ENCODE results near the gene ATRIP. TPM values are rescaled to one million over a fixed set of nuclear protein-coding genes. Genes with fewer than 3 reads are reported as not detected.

Gene ATRIP
- total RNA-seq, 1 experiment from 2014 or later, result 11.9 TPM

DNA sequence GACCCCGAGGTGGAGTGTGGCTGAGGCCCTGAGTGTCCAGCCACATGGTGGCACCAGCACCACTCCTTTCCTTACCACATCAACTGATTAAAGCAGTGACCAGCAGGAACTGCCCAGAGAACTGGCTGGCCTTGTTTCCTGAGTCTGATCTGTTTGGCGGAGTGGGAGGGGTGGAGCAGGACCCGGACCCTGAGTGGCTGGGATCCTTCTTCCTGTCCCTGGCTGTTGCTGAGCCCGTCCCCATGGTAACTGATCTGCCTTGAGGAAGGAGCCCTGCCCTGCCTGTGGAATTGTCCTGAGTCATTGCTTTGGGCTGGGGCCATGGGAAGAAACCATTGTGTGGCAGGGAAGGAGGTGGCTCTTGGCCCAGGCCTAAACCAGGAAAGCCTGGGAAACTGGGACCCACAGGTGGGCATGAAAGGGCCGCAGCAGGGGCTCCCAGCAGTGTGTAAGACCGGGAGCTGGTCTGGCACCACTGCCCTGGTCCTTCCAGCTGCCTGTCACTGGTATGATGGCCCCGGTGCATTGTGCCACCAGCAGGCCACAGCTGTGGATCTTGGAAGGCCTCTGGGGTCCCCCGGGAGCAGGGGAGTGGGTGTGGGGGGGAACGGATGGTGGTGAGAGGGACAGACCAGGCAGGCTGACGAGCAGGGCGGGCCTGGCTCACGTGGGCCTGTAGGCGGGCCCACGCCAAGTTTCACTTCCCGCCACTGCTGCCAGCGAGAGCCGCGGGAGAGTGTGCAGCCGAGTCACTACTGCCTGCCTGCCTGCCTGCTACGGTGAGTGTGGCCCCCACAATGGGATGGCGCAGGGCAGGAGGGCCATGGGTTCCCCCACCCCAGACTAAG is 19.2 kb downstream of the ATRIP start:
- H3K36me3 ChIP-seq (ENCODE audit: control insufficient read depth, insufficient read depth, low read length), result no peaks in the 10 kb centered on the region; the same call in 1 of the 2 replicates
- no peaks in the 10 kb centered on the region for H3K9me3 ChIP-seq (ENCODE audit: control insufficient read depth, insufficient read depth, low read depth, low read length)
- peak; percentile 80 for DNase-seq (ENCODE audit: low read depth, low spot score)
- in situ Hi-C loops (cut with HindIII; ENCODE audit: low pct_unique_long_range_greater_than_20kb, low sequenced_read_pairs), result no loop called here
- no peak; the same call in 1 of the 2 replicates for TF ChIP-seq POLR2AphosphoS5 (IDR thresholded peaks at IDR 0.05; ENCODE audit: low read depth, low read length)
- TF ChIP-seq, protein P1, sequence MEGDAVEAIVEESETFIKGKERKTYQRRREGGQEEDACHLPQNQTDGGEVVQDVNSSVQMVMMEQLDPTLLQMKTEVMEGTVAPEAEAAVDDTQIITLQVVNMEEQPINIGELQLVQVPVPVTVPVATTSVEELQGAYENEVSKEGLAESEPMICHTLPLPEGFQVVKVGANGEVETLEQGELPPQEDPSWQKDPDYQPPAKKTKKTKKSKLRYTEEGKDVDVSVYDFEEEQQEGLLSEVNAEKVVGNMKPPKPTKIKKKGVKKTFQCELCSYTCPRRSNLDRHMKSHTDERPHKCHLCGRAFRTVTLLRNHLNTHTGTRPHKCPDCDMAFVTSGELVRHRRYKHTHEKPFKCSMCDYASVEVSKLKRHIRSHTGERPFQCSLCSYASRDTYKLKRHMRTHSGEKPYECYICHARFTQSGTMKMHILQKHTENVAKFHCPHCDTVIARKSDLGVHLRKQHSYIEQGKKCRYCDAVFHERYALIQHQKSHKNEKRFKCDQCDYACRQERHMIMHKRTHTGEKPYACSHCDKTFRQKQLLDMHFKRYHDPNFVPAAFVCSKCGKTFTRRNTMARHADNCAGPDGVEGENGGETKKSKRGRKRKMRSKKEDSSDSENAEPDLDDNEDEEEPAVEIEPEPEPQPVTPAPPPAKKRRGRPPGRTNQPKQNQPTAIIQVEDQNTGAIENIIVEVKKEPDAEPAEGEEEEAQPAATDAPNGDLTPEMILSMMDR (IDR thresholded peaks at IDR 0.05), result peak; percentile 79
- BruUV-seq (replicated peaks), result no TSS peak
- H3K4me3 ChIP-seq (ENCODE audit: low read depth in 2 of 2, low read length in 2 of 2), result peak overlapping the region; percentile 1 to 18; a peak in 2 of 4 replicates
- intact Hi-C loops (cut with micrococcal nuclease; ENCODE audit: unreplicated experiment), result loop anchor here (5.0 kb wide), 1 partner anchor 82 kb away; no protein-coding TSS in a partner anchor
- H3K4me1 ChIP-seq (ENCODE audit: control insufficient read depth, insufficient read depth, low read length), result peaks cover 10% of the 10 kb centered on the region
- H3K27ac ChIP-seq (ENCODE audit: low read length), result peak overlapping the region; percentile 65
- no peaks in the 10 kb centered on the region for H3K27me3 ChIP-seq (ENCODE audit: control insufficient read depth, insufficient read depth, low read length)
- ATAC-seq, result peak; percentile 79
- ChIA-PET POLR2A (interaction anchor here (0.6 kb wide), 1 partner anchor 17 kb away, joined by 23 read pairs; no protein-coding TSS in a partner anchor), CTCF (no interaction called here)

DNA sequence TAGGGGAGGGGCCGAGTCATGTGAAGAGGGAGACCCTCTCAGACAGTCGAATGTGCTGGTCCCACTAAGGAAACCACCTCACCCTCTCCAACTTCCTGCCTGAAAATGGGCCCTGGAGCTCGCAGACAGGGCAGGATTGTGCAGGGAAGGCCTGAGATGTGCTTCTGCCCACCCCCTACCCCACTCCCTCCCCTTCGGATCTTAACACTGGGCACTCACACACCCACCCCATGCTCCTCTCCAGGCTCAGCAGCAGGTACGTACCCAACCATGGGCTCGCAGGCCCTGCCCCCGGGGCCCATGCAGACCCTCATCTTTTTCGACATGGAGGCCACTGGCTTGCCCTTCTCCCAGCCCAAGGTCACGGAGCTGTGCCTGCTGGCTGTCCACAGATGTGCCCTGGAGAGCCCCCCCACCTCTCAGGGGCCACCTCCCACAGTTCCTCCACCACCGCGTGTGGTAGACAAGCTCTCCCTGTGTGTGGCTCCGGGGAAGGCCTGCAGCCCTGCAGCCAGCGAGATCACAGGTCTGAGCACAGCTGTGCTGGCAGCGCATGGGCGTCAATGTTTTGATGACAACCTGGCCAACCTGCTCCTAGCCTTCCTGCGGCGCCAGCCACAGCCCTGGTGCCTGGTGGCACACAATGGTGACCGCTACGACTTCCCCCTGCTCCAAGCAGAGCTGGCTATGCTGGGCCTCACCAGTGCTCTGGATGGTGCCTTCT is 20.0 kb downstream of the ATRIP start:
- peak overlapping the region; percentile 1 to 18; a peak in 2 of 4 replicates for H3K4me3 ChIP-seq (ENCODE audit: low read depth in 2 of 2, low read length in 2 of 2)
- in situ Hi-C loops (cut with HindIII; ENCODE audit: low pct_unique_long_range_greater_than_20kb, low sequenced_read_pairs) (no loop called here), intact Hi-C loops (cut with micrococcal nuclease; ENCODE audit: unreplicated experiment) (loop anchor here (5.0 kb wide), 1 partner anchor 81 kb away; no protein-coding TSS in a partner anchor)

More for the DNA sequence above, 20.0 kb downstream of the ATRIP start:
- Histone ChIP-seq H3K36me3 (ENCODE audit: control insufficient read depth, insufficient read depth, low read length) (no peaks in the 10 kb centered on the region; the same call in 1 of the 2 replicates), H3K27me3 (ENCODE audit: control insufficient read depth, insufficient read depth, low read length) (no peaks in the 10 kb centered on the region), H3K27ac (ENCODE audit: low read length) (no peak overlapping the region; the same call in 1 of the 2 replicates), H3K4me1 (ENCODE audit: control insufficient read depth, insufficient read depth, low read length) (peaks cover 10% of the 10 kb centered on the region), H3K9me3 (ENCODE audit: control insufficient read depth, insufficient read depth, low read depth, low read length) (no peaks in the 10 kb centered on the region)
- BruUV-seq (replicated peaks), result no TSS peak
- POLR2A ChIA-PET, result interaction anchor here (0.6 kb wide), 1 partner anchor 18 kb away, joined by 23 read pairs; no protein-coding TSS in a partner anchor
- CTCF ChIA-PET, result interaction anchor here (0.8 kb wide), 1 partner anchor 66 kb away, joined by 4 read pairs; no protein-coding TSS in a partner anchor
- ATAC-seq (peak; percentile 29), DNase-seq (ENCODE audit: low read depth, low spot score) (no peak)
- TF ChIP-seq REST (IDR thresholded peaks at IDR 0.05; ENCODE audit: insufficient read depth in 1 of 2, low read depth in 2 of 2, low read length in 1 of 2) (no peak), POLR2AphosphoS5 (IDR thresholded peaks at IDR 0.05; ENCODE audit: low read depth, low read length) (no peak), SIN3A (IDR thresholded peaks at IDR 0.05; ENCODE audit: borderline replicate concordance, insufficient read depth, low read depth, low read length) (no peak), TCF7L2 (IDR thresholded peaks at IDR 0.05; ENCODE audit: low read depth, low read length) (no peak)
- TF ChIP-seq, protein P1 (IDR thresholded peaks at IDR 0.05), result no peak

Data from Panc1 (cell line).